ENCODE measurements around the gene SLC8A1. TPM values are rescaled to one million over a fixed set of nuclear protein-coding genes. Genes with fewer than 3 reads are reported as not detected.

SLC8A1 gene
- polyA plus RNA-seq, 3 donors: 16.9 to 18.2 (median 18.0) TPM

DNA sequence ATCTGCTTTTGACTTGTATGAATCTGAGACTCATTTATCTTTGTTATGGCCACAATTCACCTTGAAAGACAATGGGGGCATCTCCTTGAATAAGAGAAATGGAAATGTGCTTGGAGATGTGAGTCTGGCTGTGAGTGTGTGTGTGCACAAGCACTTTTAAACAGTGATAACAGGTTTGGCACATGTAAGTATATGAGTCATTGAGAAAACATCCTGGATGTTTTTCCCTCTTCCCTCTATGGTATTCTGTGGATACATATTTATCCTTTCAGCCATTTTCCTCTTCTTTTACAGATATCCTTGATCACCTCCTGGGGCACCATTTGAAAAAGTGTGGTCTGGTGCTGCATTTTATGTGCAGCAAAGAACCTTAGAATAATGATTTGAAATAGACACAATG, 355.5 kb downstream of the SLC8A1 start:
- no peak overlapping the region for H3K4me3 Mint-ChIP-seq
- Histone ChIP-seq H3K4me3 (replicated peaks in 1 of 3; ENCODE audit: low read depth in 2 of 3, low read length in 3 of 3) (no peak overlapping the region), H2AFZ (ENCODE audit: insufficient read depth, low read depth, low read length, poor library complexity, severe bottlenecking) (no peak overlapping the region), H3K27me3 (ENCODE audit: control insufficient read depth in 2 of 2, insufficient read depth in 2 of 2, low read length in 2 of 2) (no peaks in the 10 kb centered on the region), H3K36me3 (replicated peaks in 1 of 2; ENCODE audit: control insufficient read depth in 1 of 2, insufficient read depth in 2 of 2, low read length in 2 of 2) (no peaks in the 10 kb centered on the region), H3K27ac (ENCODE audit: low read depth in 1 of 2, low read length in 2 of 2) (no peak overlapping the region), H3K9ac (ENCODE audit: insufficient read depth, low read length, poor library complexity, severe bottlenecking) (no peak overlapping the region), H4K20me1 (ENCODE audit: insufficient read depth, low read length) (no peaks in the 10 kb centered on the region), H3K4me1 (ENCODE audit: control insufficient read depth in 1 of 2, insufficient read depth in 2 of 2, low read length in 2 of 2) (no peaks in the 10 kb centered on the region), H3K79me2 (ENCODE audit: insufficient read depth, low read length) (no peaks in the 10 kb centered on the region), H3K4me2 (replicated peaks; ENCODE audit: extremely low read depth, low read length, poor library complexity, severe bottlenecking) (no peak overlapping the region), H3K9me3 (replicated peaks in 1 of 2; ENCODE audit: control insufficient read depth in 1 of 2, insufficient read depth in 1 of 2, low read length in 2 of 2) (no peaks in the 10 kb centered on the region)
- no peaks in the 10 kb centered on the region for H3K36me3 Mint-ChIP-seq
- H3K27ac Mint-ChIP-seq: no peak overlapping the region
- intact Hi-C loops (cut with micrococcal nuclease): no loop called here
- H3K4me1 Mint-ChIP-seq: peaks cover 3% of the 10 kb centered on the region
- H3K27me3 Mint-ChIP-seq (ENCODE audit: low read depth in 3 of 3): no peaks in the 10 kb centered on the region
- DNase-seq: no peak
- TF ChIP-seq, protein P1, sequence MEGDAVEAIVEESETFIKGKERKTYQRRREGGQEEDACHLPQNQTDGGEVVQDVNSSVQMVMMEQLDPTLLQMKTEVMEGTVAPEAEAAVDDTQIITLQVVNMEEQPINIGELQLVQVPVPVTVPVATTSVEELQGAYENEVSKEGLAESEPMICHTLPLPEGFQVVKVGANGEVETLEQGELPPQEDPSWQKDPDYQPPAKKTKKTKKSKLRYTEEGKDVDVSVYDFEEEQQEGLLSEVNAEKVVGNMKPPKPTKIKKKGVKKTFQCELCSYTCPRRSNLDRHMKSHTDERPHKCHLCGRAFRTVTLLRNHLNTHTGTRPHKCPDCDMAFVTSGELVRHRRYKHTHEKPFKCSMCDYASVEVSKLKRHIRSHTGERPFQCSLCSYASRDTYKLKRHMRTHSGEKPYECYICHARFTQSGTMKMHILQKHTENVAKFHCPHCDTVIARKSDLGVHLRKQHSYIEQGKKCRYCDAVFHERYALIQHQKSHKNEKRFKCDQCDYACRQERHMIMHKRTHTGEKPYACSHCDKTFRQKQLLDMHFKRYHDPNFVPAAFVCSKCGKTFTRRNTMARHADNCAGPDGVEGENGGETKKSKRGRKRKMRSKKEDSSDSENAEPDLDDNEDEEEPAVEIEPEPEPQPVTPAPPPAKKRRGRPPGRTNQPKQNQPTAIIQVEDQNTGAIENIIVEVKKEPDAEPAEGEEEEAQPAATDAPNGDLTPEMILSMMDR (IDR thresholded peaks at IDR 0.05): no peak
- H3K9me3 Mint-ChIP-seq: no peaks in the 10 kb centered on the region

- H3K9me3 ChIP-seq (replicated peaks in 1 of 2; ENCODE audit: control insufficient read depth in 1 of 2, insufficient read depth in 1 of 2, low read length in 2 of 2): no peaks in the 10 kb centered on the region
- no peak overlapping the region for H2AFZ ChIP-seq (ENCODE audit: insufficient read depth, low read depth, low read length, poor library complexity, severe bottlenecking)
- no peak overlapping the region for H3K9ac ChIP-seq (ENCODE audit: insufficient read depth, low read length, poor library complexity, severe bottlenecking)
- Mint-ChIP-seq H3K27me3 (ENCODE audit: low read depth in 3 of 3) (no peaks in the 10 kb centered on the region), H3K36me3 (no peaks in the 10 kb centered on the region), H3K9me3 (no peaks in the 10 kb centered on the region), H3K27ac (no peak overlapping the region), H3K4me3 (no peak overlapping the region), H3K4me1 (no peaks in the 10 kb centered on the region)
- no peaks in the 10 kb centered on the region for H3K4me1 ChIP-seq (ENCODE audit: control insufficient read depth in 1 of 2, insufficient read depth in 2 of 2, low read length in 2 of 2)
- no peaks in the 10 kb centered on the region for H4K20me1 ChIP-seq (ENCODE audit: insufficient read depth, low read length)
- no peaks in the 10 kb centered on the region for H3K36me3 ChIP-seq (replicated peaks in 1 of 2; ENCODE audit: control insufficient read depth in 1 of 2, insufficient read depth in 2 of 2, low read length in 2 of 2)
- intact Hi-C loops (cut with micrococcal nuclease): no loop called here
- TF ChIP-seq, protein P1 (IDR thresholded peaks at IDR 0.05): no peak
- H3K27me3 ChIP-seq (ENCODE audit: control insufficient read depth in 2 of 2, insufficient read depth in 2 of 2, low read length in 2 of 2): no peaks in the 10 kb centered on the region
- no peak overlapping the region for H3K4me3 ChIP-seq (replicated peaks in 1 of 3; ENCODE audit: low read depth in 2 of 3, low read length in 3 of 3)
- WGBS (ENCODE audit: insufficient coverage): 0% methylated on average over 1 of the region's 3 CpGs
- no peak overlapping the region for H3K4me2 ChIP-seq (replicated peaks; ENCODE audit: extremely low read depth, low read length, poor library complexity, severe bottlenecking)
- no peaks in the 10 kb centered on the region for H3K79me2 ChIP-seq (ENCODE audit: insufficient read depth, low read length)
- DNase-seq: no peak
- H3K27ac ChIP-seq (ENCODE audit: low read depth in 1 of 2, low read length in 2 of 2): no peak overlapping the region
Observed at GRCh38 chr2:40095000-40095399, 356.9 kb downstream of the SLC8A1 start.

Data from CD14-positive monocyte (primary cell).